Ecto neural progenitor cell (in vitro differentiated cells): ENCODE data around the gene ZNF366.

ENCODE experiments used
- DNase-seq: peaks from one replicate; pipeline ENCODE4 v3.0.0-alpha.2; 2018; ENCODE audit warnings: low spot score

The ZNF366 gene

GRCh38 chr5:72522607-72523006 is 15.4 kb upstream of the ZNF366 start:
- no peak for DNase-seq

- no peak for DNase-seq
These were observed 11.9 kb upstream of the ZNF366 start for GRCh38 chr5:72519111-72519510.

- no peak for DNase-seq
These were observed 10.9 kb upstream of the ZNF366 start for GRCh38 chr5:72518001-72518683.

GRCh38 chr5:72516916-72517315 is 9.7 kb upstream of the ZNF366 start:
- DNase-seq: no peak

GRCh38 chr5:72515211-72515610 is 8.0 kb upstream of the ZNF366 start:
- DNase-seq: no peak

GRCh38 chr5:72512593-72512860 is 5.3 kb upstream of the ZNF366 start:
- DNase-seq: no peak

GRCh38 chr5:72511774-72512592 is 4.8 kb upstream of the ZNF366 start:
- no peak for DNase-seq

GRCh38 chr5:72511366-72511765 is 4.2 kb upstream of the ZNF366 start:
- DNase-seq: no peak

GRCh38 chr5:72510610-72511181 is 3.5 kb upstream of the ZNF366 start:
- DNase-seq: no peak

- DNase-seq: no peak
These were observed 2.2 kb upstream of the ZNF366 start for GRCh38 chr5:72509401-72509800.

- DNase-seq: no peak
These were observed 1.3 kb upstream of the ZNF366 start for GRCh38 chr5:72508241-72509170.

GRCh38 chr5:72507907-72508238 is 663 bp upstream of the ZNF366 start:
- DNase-seq: no peak

- no peak for DNase-seq
These were observed 1.1 kb downstream of the ZNF366 start for GRCh38 chr5:72506158-72506549.

- no peak for DNase-seq
These were observed 1.6 kb downstream of the ZNF366 start for GRCh38 chr5:72505539-72506157.

GRCh38 chr5:72505016-72505415 is 2.2 kb downstream of the ZNF366 start:
- no peak for DNase-seq

- no peak for DNase-seq
These were observed 3.2 kb downstream of the ZNF366 start for GRCh38 chr5:72503888-72504491.

GRCh38 chr5:72501488-72501887 is 5.7 kb downstream of the ZNF366 start:
- DNase-seq: no peak

- DNase-seq: no peak
These were observed 7.5 kb downstream of the ZNF366 start for GRCh38 chr5:72499730-72500129.

- DNase-seq: no peak
These were observed 8.1 kb downstream of the ZNF366 start for GRCh38 chr5:72499090-72499489.

- DNase-seq: no peak
These were observed 8.9 kb downstream of the ZNF366 start for GRCh38 chr5:72498284-72498683.

GRCh38 chr5:72497823-72498222 is 9.4 kb downstream of the ZNF366 start:
- no peak for DNase-seq

- no peak for DNase-seq
These were observed 11.8 kb downstream of the ZNF366 start for GRCh38 chr5:72495410-72495809.
